ENCODE data around the gene MGA. TPM values are rescaled to one million over a fixed set of nuclear protein-coding genes. Genes with fewer than 3 reads are reported as not detected.

Gene MGA
- total RNA-seq, 1 donor from 2014 or later = 58.3 TPM

GRCh38 chr15:41671656-41672648, 11.7 kb downstream of the MGA start:
- Mint-ChIP-seq H3K36me3 (ENCODE audit: low read depth) (peaks cover 44% of the 10 kb centered on the region), H3K27me3 (no peaks in the 10 kb centered on the region), H3K9me3 (no peaks in the 10 kb centered on the region), H3K27ac (no peak overlapping the region), H3K4me3 (no peak overlapping the region), H3K4me1 (peaks cover 34% of the 10 kb centered on the region)
- no peak for TF ChIP-seq CTCF (IDR thresholded peaks at IDR 0.05)
- intact Hi-C loops (cut with micrococcal nuclease) = no loop called here
- CTCF ChIA-PET = no interaction called here
- DNase-seq = no peak
- POLR2A ChIA-PET = interaction anchor here (0.6 to 1.6 kb wide), 2 partner anchors 11 to 128 kb away, joined by 6 to 9 read pairs; partner anchors contain the start of genes MGA and RPAP1
- ATAC-seq (ENCODE audit: low read depth) = no peak

- no peak overlapping the region for H3K4me3 Mint-ChIP-seq
- ATAC-seq (ENCODE audit: low read depth) (no peak), DNase-seq (no peak)
- intact Hi-C loops (cut with micrococcal nuclease) = no loop called here
- no peaks in the 10 kb centered on the region for H3K9me3 Mint-ChIP-seq
- no peaks in the 10 kb centered on the region for H3K27me3 Mint-ChIP-seq
- peaks cover 32% of the 10 kb centered on the region for H3K4me1 Mint-ChIP-seq
- ChIA-PET CTCF (interaction anchor here (0.6 kb wide), 1 partner anchor 210 kb away, joined by 4 read pairs; no protein-coding TSS in a partner anchor), POLR2A (no interaction called here)
- no peak for TF ChIP-seq CTCF (IDR thresholded peaks at IDR 0.05)
- peaks cover 40% of the 10 kb centered on the region for H3K36me3 Mint-ChIP-seq (ENCODE audit: low read depth)
- H3K27ac Mint-ChIP-seq = no peak overlapping the region
These were observed 15.1 kb downstream of the MGA start for GRCh38 chr15:41675337-41675736.

- Mint-ChIP-seq H3K4me3 (no peak overlapping the region), H3K27me3 (no peaks in the 10 kb centered on the region), H3K9me3 (no peaks in the 10 kb centered on the region), H3K27ac (no peak overlapping the region), H3K4me1 (peaks cover 35% of the 10 kb centered on the region), H3K36me3 (ENCODE audit: low read depth) (peaks cover 39% of the 10 kb centered on the region)
- intact Hi-C loops (cut with micrococcal nuclease) = no loop called here
- no peak for TF ChIP-seq CTCF (IDR thresholded peaks at IDR 0.05)
- no peak for DNase-seq
- no peak for ATAC-seq (ENCODE audit: low read depth)
- ChIA-PET POLR2A (no interaction called here), CTCF (no interaction called here)
These were observed 18.5 kb downstream of the MGA start for GRCh38 chr15:41678742-41679141.

GRCh38 chr15:41683955-41684354, 23.8 kb downstream of the MGA start:
- POLR2A ChIA-PET = no interaction called here
- intact Hi-C loops (cut with micrococcal nuclease) = no loop called here
- peaks cover 56% of the 10 kb centered on the region for H3K4me1 Mint-ChIP-seq

More at GRCh38 chr15:41683955-41684354, 23.8 kb downstream of the MGA start:
- Mint-ChIP-seq H3K9me3 (no peaks in the 10 kb centered on the region), H3K27ac (no peak overlapping the region), H3K4me3 (no peak overlapping the region), H3K36me3 (ENCODE audit: low read depth) (peaks cover 28% of the 10 kb centered on the region), H3K27me3 (no peaks in the 10 kb centered on the region)
- no peak for TF ChIP-seq CTCF (IDR thresholded peaks at IDR 0.05)
- CTCF ChIA-PET = no interaction called here
- DNase-seq (no peak), ATAC-seq (ENCODE audit: low read depth) (no peak)
